D721Med (cell line): ENCODE measurements around the gene EVI5L.

Source experiments
- DNase-seq: peaks from one replicate; pipeline ENCODE4 v3.0.0; 2011; ENCODE audit warnings: low spot score; ENCODE audit not compliant: insufficient read length
- FAIRE-seq: peaks from 2 replicates; lab custom pipeline; 2011; peaks lifted over from hg19 to GRCh38; lab: Jason Lieb, UNC
- TF ChIP-seq, protein P1 (sequence below): IDR thresholded peaks from 2 replicates; pipeline ENCODE4 v1.5.1; 2012; ENCODE audit warnings: mild to moderate bottlenecking, control low read depth; ENCODE audit not compliant: insufficient read depth; ENCODE audit errors: missing control alignments

Gene EVI5L

DNA sequence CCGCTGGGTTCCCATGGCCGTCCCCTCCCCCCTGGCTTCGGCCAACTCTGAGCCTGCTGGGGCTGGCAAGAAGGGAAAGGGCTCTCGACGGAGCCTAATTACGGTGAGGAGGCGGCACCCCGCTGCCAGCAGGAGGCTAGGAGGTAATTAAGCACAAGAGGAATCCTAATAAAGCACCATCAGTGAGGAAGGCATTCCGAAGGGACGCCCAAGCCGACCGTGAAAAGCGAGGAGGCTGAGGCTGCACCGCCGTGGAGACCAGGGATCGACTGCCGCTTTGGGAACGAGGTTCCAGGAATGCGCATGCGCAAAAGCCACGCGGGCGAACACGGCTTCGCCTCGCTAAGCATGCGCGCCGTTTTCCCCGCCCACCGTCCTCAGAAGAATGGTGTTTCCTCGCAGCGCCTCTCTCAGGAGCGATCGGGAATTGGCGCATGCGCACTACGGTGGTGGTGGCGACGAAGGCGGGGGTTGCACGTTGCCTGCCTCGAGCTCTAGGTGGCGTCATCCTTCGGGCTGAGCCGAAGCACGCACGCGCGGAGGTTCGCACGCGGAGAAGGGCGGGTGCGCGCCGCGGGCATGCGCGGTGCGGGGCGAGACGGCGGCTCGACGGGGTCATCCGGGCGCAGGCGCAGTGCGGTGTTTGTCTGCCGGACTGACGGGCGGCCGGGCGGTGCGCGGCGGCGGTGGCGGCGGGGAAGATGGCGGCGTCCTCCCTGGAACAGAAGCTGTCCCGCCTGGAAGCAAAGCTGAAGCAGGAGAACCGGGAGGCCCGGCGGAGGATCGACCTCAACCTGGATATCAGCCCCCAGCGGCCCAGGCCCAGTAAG, 73.4 kb downstream of the EVI5L start, which contains the start of gene MAP2K7:
TSS of gene MAP2K7 (plus strand) at position 634 of the 830 bp plus-strand sequence. CDS start at position 702, 68 bp downstream.
- FAIRE-seq = peak; percentile 29
- DNase-seq = peak; percentile 96
- TF ChIP-seq, protein P1, sequence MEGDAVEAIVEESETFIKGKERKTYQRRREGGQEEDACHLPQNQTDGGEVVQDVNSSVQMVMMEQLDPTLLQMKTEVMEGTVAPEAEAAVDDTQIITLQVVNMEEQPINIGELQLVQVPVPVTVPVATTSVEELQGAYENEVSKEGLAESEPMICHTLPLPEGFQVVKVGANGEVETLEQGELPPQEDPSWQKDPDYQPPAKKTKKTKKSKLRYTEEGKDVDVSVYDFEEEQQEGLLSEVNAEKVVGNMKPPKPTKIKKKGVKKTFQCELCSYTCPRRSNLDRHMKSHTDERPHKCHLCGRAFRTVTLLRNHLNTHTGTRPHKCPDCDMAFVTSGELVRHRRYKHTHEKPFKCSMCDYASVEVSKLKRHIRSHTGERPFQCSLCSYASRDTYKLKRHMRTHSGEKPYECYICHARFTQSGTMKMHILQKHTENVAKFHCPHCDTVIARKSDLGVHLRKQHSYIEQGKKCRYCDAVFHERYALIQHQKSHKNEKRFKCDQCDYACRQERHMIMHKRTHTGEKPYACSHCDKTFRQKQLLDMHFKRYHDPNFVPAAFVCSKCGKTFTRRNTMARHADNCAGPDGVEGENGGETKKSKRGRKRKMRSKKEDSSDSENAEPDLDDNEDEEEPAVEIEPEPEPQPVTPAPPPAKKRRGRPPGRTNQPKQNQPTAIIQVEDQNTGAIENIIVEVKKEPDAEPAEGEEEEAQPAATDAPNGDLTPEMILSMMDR = peak; percentile 80

DNA sequence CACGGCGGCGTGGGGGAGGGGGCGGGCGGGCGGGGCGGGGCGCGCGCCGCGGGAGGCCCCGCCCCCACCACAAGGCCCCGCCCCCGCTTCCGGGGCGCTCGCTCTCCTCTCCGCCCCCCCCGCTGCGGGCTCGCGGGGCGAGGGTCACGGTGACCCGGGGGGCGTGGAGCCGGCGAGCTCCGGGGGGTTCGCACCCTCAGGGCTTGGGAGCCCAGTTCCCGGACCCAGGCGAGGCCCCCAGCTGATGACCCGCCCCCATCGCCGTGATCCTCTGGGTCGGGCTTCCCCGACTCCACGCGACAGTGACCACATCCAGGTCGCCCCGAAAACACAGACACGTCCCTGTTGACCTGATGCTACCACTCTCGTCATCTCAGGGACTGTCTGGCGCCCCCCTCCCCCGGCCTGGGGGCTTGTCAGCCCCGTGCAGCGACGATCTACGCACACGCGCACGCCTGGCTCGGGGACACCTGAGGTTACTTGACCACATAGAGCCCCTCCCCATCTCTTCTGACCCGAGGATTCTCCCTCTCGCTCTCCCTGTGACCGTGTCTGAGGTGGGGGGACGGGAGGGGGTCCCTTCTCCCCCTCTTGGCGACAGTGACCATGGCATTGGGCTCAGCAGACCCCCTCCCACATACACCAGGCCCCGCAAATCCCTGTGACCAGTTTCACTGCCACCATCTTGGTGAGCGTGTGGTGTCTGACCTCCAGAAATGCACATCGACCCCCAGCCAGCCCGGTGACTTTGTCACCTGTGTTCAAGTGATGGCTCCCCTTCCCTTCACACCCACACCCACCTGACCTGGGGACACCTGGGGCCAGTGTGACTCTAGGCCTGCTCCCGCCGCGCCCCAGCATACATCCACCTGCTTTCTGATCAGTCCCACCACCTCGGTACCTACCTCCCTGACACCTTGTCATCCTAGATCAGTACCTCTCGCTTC, 74.3 kb downstream of the EVI5L start:
- no peak for DNase-seq
- TF ChIP-seq, protein P1 = no peak

DNA sequence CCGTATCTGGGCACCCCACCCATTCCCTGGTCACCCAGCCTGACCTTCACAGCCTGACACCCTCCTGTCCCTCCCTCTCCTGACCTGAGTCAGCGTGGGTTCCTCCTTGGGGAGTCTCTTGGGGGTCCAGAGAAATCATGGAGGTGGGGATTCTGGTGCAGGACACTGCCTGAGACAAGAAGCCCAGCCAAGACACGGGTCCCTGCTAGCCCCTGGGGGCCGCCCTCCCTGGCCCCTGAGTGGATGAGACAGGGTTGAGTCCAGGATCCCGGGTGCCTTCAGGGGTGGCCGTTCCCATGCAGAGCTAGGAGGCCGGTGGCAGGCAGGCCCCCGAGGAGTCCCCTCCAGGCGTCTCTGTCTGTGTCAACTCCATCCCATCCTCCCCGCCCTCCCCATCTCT, 75.2 kb downstream of the EVI5L start:
- TF ChIP-seq, protein P1 = no peak
- FAIRE-seq (no peak), DNase-seq (no peak)

More for the DNA sequence above, 74.3 kb downstream of the EVI5L start:
- no peak for FAIRE-seq

DNA sequence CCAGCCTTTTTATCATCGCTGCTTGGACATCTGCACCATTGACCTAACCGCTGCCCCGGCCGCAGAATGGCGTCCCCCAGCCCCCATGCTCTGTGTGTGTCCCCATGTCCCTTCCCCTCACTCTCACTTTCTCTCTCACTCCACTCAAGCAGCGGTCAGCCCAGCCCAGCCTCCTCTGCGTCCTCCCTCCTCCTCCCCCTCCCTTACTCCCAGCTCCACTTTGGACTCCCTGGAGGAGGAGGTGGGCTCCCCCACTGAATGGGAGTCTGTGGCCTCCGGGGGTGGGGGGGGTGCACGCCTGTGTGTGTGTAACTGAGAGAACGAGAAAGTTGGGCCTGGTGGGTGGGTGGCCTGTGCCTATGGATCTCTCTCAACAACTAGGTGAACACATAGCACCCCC, 75.8 kb downstream of the EVI5L start:
- no peak for FAIRE-seq
- DNase-seq = no peak
- TF ChIP-seq, protein P1 = no peak

DNA sequence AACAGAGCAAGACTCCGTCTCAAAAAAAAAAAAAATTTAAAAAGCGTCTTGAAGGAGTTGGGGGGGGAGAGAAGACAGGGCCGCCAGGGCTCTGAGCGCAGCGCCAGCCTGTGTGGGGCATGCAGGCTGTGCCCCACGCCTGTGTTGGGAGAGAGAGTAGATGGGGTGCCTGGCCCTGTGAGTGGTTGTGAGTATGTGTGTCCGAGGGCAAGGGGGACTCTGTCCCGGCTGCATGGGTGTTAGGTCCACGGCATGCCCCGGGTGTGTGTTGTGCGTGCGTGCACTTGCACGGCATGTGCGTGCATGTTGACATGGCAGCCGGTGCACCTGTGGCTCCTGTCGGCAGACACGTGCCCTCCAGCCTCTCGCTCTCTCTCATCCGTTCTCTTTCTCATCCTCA, 77.1 kb downstream of the EVI5L start:
- DNase-seq (no peak), FAIRE-seq (no peak)
- TF ChIP-seq, protein P1 = no peak

DNA sequence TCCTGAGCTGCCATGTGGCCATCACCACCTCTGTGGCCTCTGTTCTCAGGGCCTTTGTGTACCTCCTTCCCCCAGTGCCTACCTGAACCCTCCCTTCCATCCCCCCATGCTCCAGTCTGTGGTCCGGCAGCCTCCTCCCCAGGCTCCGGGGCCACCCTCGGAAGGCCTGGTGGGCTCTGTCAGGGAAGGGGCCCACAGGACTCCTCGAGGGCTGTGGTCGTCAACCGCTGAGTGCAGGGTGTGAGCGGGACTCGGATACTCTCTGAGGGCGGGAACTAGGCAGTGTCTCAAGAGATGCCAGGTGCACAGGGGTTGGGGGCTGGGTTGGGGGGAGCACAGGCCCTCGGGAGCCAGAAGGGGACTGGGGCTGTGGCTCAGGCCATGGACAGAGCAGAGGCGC, 77.5 kb downstream of the EVI5L start:
- DNase-seq (no peak), FAIRE-seq (no peak)
- TF ChIP-seq, protein P1 = no peak
